HepG2 (cell line): Measurements from ENCODE around the gene SNX21. TPM values are rescaled to one million over a fixed set of nuclear protein-coding genes. Genes with fewer than 3 reads are reported as not detected.

ENCODE experiments used
- BRD4 ChIP-seq: sonication (generic); formaldehyde crosslinking; IDR thresholded peaks from 2 replicates; pipeline ENCODE4 v1.4.0; 2020; ENCODE audit warnings: missing genetic modification reagents
- CEBPB ChIP-seq: IDR thresholded peaks from 2 replicates; pipeline ENCODE4 v1.6.1; 2011; ENCODE audit warnings: low read depth, low read length, improper control_type of control experiment, borderline replicate concordance
- GATAD2A ChIP-seq: IDR thresholded peaks from 2 replicates; pipeline ENCODE4 v1.6.1; 2016
- ISL2 ChIP-seq: sonication (generic); formaldehyde crosslinking; IDR thresholded peaks from 2 replicates; pipeline ENCODE4 v1.5.0; 2020; ENCODE audit warnings: missing genetic modification reagents
- NFE2 ChIP-seq: sonication (generic); formaldehyde crosslinking; IDR thresholded peaks from 2 replicates; pipeline ENCODE4 v1.4.0; 2020; ENCODE audit warnings: missing genetic modification reagents
- NFYB ChIP-seq: sonication (generic); formaldehyde crosslinking; IDR thresholded peaks from 2 replicates; pipeline ENCODE4 v1.4.0; 2020; ENCODE audit warnings: missing genetic modification reagents
- NONO ChIP-seq, 2 experiments: fragments of 450-650 bp in 1 of 2; sonication (generic) in 1 of 2; formaldehyde crosslinking in 1 of 2; IDR thresholded peaks in 1 of 2; conservative IDR thresholded peaks in 1 of 2; 2 replicates each; pipeline versions ENCODE4 v1.6.1 to v1.8.0; 2017 to 2022; ENCODE audit warnings: mild to moderate bottlenecking in 1 of 2, missing genetic modification reagents in 1 of 2, moderate library complexity in 1 of 2
- PAF1 ChIP-seq: IDR thresholded peaks from 2 replicates; pipeline ENCODE4 v1.6.1; 2016; ENCODE audit warnings: missing genetic modification reagents, missing compliant biosample characterization
- PHF8 ChIP-seq: sonication (generic); formaldehyde crosslinking; IDR thresholded peaks from 2 replicates; pipeline ENCODE4 v1.5.0; 2020; ENCODE audit warnings: missing genetic modification reagents
- RBAK ChIP-seq: sonication (generic); formaldehyde crosslinking; IDR thresholded peaks from 2 replicates; pipeline ENCODE4 v1.5.1; 2020; ENCODE audit warnings: mild to moderate bottlenecking, missing genetic modification reagents
- REL ChIP-seq: sonication (generic); formaldehyde crosslinking; conservative IDR thresholded peaks from 2 replicates; pipeline ENCODE4 v1.8.0; 2022; ENCODE audit warnings: mild to moderate bottlenecking, missing genetic modification reagents, moderate library complexity
- TRIM24 ChIP-seq: sonication (generic); formaldehyde crosslinking; IDR thresholded peaks from 2 replicates; pipeline ENCODE4 v1.8.0; 2022; ENCODE audit warnings: mild to moderate bottlenecking, missing genetic modification reagents
- YEATS2 ChIP-seq: sonication (generic); formaldehyde crosslinking; IDR thresholded peaks from 2 replicates; pipeline ENCODE4 v1.4.0; 2020; ENCODE audit warnings: missing genetic modification reagents, borderline replicate concordance
- ZEB1 ChIP-seq: IDR thresholded peaks from 2 replicates; pipeline ENCODE4 v1.6.1; 2012; ENCODE audit warnings: mild to moderate bottlenecking, low read depth, inconsistent platforms; ENCODE audit not compliant: insufficient replicate concordance
- ZNF333 ChIP-seq: sonication (generic); formaldehyde crosslinking; IDR thresholded peaks from 2 replicates; pipeline ENCODE4 v1.4.0; 2020; ENCODE audit warnings: mild to moderate bottlenecking, missing genetic modification reagents, borderline replicate concordance
- ZSCAN31 ChIP-seq: sonication (generic); formaldehyde crosslinking; IDR thresholded peaks from 2 replicates; pipeline ENCODE4 v1.5.0; 2020; ENCODE audit warnings: low read depth, mild to moderate bottlenecking, missing genetic modification reagents
- polyA plus RNA-seq, 8 experiments: library from polyadenylated mRNA; depleted of rRNA in 3 of 8; stranded (reverse) in 7 of 8; unstranded in 1 of 8; fragments of >200 nt; fragmentation: Illumina TruSeq in 4 of 8; extraction: Trizol in 4 of 8; gene quantifications; 2 replicates each; pipeline versions ENCODE4 v1.2.1 to v1.2.3, GENCODE V29; 2011 to 2016; ENCODE audit warnings: low read depth in 4 of 8, missing spikeins in 1 of 8, mixed read lengths in 1 of 8; ENCODE audit not compliant: insufficient read depth in 1 of 8
- total RNA-seq, 5 experiments: library from RNA; depleted of rRNA; stranded (reverse); fragments of >200 nt; fragmentation: Illumina TruSeq; extraction: Trizol; gene quantifications; 2 replicates each; pipeline ENCODE4 v1.2.3, GENCODE V29; 2016; ENCODE audit warnings: low read depth in 1 of 5
- TF ChIP-seq, protein P1 (sequence below): sonication (generic); formaldehyde crosslinking; IDR thresholded peaks from 2 replicates; pipeline ENCODE4 v1.4.0; 2020; ENCODE audit warnings: low read depth, mild to moderate bottlenecking, missing genetic modification reagents
- TF ChIP-seq, protein P2 (sequence below): sonication (generic); formaldehyde crosslinking; IDR thresholded peaks from 2 replicates; pipeline ENCODE4 v1.8.1; 2023; ENCODE audit warnings: missing genetic modification reagents, inconsistent platforms, borderline replicate concordance
- TF ChIP-seq, protein P3 (sequence below): sonication (generic); formaldehyde crosslinking; IDR thresholded peaks from 2 replicates; pipeline ENCODE4 v1.4.0; 2020; ENCODE audit warnings: missing genetic modification reagents
- TF ChIP-seq, protein P4 (sequence below): sonication (generic); formaldehyde crosslinking; conservative IDR thresholded peaks from 2 replicates; pipeline ENCODE4 v1.8.1; 2023; ENCODE audit warnings: missing genetic modification reagents

SNX21 gene
- total and polyA plus RNA-seq, 2 of the 13 experiments (the other 11 are each of a cell fraction or from before 2014, with no cell fraction given): 7.7 to 12.8 TPM

DNA sequence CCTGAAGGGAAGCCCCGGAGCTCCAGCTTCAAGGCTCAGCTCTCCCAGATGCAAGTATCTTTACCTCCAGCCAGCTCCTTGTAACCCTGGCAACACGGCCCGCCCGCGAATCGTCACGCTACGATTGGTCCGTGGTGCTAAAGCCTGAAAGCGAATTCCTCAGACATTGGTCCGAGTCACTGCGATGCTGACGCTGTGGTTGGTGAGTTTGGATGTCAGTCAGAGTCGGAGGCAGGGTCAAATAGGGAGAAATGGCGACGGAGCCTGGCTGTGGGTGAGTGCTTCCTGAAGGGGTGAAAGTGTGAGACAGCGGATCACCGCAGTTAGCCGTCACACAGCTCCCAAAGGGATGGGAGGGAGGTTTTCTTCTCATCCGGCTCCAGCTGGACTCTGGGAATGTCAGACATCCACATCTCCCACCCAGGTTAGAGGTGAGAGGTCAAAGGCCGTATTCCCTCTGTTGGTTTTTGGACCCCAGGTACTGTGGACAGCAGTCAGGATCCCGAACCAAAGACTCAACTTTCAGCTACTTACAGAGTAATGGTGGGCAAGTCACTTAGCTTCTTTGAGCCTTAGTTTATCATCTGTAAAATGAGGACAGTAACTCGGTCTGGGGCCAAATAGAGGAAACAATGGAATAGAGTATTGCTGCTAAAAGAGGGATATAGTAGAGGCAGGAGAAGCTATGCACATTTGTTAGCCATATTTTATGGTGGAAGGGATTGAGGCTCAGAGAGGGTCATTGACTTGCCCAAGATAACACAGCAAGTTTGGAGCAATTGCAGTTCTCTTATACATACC lies 47.6 kb downstream of the SNX21 start, which contains the start of gene ZSWIM1 (continued):
- TF ChIP-seq, protein P1, sequence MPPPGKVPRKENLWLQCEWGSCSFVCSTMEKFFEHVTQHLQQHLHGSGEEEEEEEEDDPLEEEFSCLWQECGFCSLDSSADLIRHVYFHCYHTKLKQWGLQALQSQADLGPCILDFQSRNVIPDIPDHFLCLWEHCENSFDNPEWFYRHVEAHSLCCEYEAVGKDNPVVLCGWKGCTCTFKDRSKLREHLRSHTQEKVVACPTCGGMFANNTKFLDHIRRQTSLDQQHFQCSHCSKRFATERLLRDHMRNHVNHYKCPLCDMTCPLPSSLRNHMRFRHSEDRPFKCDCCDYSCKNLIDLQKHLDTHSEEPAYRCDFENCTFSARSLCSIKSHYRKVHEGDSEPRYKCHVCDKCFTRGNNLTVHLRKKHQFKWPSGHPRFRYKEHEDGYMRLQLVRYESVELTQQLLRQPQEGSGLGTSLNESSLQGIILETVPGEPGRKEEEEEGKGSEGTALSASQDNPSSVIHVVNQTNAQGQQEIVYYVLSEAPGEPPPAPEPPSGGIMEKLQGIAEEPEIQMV: peak; percentile 53; the same call in 1 of the 2 replicates
- TF ChIP-seq GATAD2A: peak; percentile 30; the same call in 1 of the 2 replicates
- TF ChIP-seq, protein P2, sequence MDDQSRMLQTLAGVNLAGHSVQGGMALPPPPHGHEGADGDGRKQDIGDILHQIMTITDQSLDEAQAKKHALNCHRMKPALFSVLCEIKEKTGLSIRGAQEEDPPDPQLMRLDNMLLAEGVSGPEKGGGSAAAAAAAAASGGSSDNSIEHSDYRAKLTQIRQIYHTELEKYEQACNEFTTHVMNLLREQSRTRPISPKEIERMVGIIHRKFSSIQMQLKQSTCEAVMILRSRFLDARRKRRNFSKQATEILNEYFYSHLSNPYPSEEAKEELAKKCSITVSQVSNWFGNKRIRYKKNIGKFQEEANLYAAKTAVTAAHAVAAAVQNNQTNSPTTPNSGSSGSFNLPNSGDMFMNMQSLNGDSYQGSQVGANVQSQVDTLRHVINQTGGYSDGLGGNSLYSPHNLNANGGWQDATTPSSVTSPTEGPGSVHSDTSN (CRISPR knock-in tag): peak; percentile 91; the same call in 1 of the 2 replicates
- TF ChIP-seq REL (CRISPR knock-in tag): peak; percentile 69; the same call in 1 of the 2 replicates
- peak; percentile 94 for TF ChIP-seq PHF8 (CRISPR knock-in tag)
- TF ChIP-seq RBAK: no peak
- peak; percentile 69; the same call in 1 of the 2 replicates for TF ChIP-seq PAF1 (CRISPR knock-in tag)
- TF ChIP-seq, protein P3, sequence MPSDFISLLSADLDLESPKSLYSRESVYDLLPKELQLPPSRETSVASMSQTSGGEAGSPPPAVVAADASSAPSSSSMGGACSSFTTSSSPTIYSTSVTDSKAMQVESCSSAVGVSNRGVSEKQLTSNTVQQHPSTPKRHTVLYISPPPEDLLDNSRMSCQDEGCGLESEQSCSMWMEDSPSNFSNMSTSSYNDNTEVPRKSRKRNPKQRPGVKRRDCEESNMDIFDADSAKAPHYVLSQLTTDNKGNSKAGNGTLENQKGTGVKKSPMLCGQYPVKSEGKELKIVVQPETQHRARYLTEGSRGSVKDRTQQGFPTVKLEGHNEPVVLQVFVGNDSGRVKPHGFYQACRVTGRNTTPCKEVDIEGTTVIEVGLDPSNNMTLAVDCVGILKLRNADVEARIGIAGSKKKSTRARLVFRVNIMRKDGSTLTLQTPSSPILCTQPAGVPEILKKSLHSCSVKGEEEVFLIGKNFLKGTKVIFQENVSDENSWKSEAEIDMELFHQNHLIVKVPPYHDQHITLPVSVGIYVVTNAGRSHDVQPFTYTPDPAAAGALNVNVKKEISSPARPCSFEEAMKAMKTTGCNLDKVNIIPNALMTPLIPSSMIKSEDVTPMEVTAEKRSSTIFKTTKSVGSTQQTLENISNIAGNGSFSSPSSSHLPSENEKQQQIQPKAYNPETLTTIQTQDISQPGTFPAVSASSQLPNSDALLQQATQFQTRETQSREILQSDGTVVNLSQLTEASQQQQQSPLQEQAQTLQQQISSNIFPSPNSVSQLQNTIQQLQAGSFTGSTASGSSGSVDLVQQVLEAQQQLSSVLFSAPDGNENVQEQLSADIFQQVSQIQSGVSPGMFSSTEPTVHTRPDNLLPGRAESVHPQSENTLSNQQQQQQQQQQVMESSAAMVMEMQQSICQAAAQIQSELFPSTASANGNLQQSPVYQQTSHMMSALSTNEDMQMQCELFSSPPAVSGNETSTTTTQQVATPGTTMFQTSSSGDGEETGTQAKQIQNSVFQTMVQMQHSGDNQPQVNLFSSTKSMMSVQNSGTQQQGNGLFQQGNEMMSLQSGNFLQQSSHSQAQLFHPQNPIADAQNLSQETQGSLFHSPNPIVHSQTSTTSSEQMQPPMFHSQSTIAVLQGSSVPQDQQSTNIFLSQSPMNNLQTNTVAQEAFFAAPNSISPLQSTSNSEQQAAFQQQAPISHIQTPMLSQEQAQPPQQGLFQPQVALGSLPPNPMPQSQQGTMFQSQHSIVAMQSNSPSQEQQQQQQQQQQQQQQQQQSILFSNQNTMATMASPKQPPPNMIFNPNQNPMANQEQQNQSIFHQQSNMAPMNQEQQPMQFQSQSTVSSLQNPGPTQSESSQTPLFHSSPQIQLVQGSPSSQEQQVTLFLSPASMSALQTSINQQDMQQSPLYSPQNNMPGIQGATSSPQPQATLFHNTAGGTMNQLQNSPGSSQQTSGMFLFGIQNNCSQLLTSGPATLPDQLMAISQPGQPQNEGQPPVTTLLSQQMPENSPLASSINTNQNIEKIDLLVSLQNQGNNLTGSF (CRISPR knock-in tag): no peak; the same call in 1 of the 2 replicates
- TF ChIP-seq NONO (IDR thresholded peaks at IDR 0.05): no peak
- TF ChIP-seq NONO (CRISPR knock-in tag; conservative IDR thresholded peaks at IDR 0.05): peak; percentile 84
- peak; percentile 59; the same call in 1 of the 2 replicates for TF ChIP-seq ISL2
- TF ChIP-seq, protein P4, sequence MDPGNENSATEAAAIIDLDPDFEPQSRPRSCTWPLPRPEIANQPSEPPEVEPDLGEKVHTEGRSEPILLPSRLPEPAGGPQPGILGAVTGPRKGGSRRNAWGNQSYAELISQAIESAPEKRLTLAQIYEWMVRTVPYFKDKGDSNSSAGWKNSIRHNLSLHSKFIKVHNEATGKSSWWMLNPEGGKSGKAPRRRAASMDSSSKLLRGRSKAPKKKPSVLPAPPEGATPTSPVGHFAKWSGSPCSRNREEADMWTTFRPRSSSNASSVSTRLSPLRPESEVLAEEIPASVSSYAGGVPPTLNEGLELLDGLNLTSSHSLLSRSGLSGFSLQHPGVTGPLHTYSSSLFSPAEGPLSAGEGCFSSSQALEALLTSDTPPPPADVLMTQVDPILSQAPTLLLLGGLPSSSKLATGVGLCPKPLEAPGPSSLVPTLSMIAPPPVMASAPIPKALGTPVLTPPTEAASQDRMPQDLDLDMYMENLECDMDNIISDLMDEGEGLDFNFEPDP (CRISPR knock-in tag): no peak
- peak; percentile 70; the same call in 1 of the 2 replicates for TF ChIP-seq BRD4 (CRISPR knock-in tag)
- TF ChIP-seq YEATS2: peak; percentile 84
- TF ChIP-seq ZNF333: peak; percentile 81; the same call in 1 of the 2 replicates
- TF ChIP-seq NFYB: peak; percentile 100
- TF ChIP-seq ZEB1: no peak
- TF ChIP-seq CEBPB: no peak
- no peak; the same call in 1 of the 2 replicates for TF ChIP-seq NFE2
- TF ChIP-seq TRIM24: no peak
- peak; percentile 79; the same call in 1 of the 2 replicates for TF ChIP-seq ZSCAN31
